Activated B cell treated with CpG ODN at 0.5 μM for 24 hours (primary cell): ENCODE data around the gene TBC1D14. TPM values are rescaled to one million over a fixed set of nuclear protein-coding genes. Genes with fewer than 3 reads are reported as not detected.
A peak's percentile ranks its signal among the peaks of the same experiment; 100 is the strongest.

Experiments used
- ATAC-seq: fragments of 200-7000 bp; cut with Tn5 transposase; one replicate; pipeline ENCODE4 v1.10.0; 2021; ENCODE audit warnings: low read depth, mild to moderate bottlenecking, moderate library complexity
- CTCF ChIA-PET: fragments of 350-600 bp; sonication (Branson Sonifier 250); formaldehyde crosslinking; loops from one replicate; lab custom pipeline; 2021; ENCODE audit warnings: antibody characterized with exemption; lab: Charles Lee
- POLR2A ChIA-PET: fragments of 350-600 bp; sonication (Branson Sonifier 250); formaldehyde crosslinking; loops from one replicate; lab custom pipeline; 2021; ENCODE audit warnings: antibody characterized with exemption; lab: Charles Lee
- DNase-seq: peaks from one replicate; pipeline ENCODE4 v3.0.0; 2022
- H3K27ac Mint-ChIP-seq: one replicate; pipeline ENCODE4 v1.8.0; 2020; ENCODE audit warnings: mixed read lengths
- H3K27me3 Mint-ChIP-seq: one replicate; pipeline ENCODE4 v1.8.0; 2021; ENCODE audit warnings: mixed read lengths
- H3K36me3 Mint-ChIP-seq: one replicate; pipeline ENCODE4 v1.8.0; 2021; ENCODE audit warnings: low read depth, mixed read lengths
- H3K4me1 Mint-ChIP-seq: one replicate; pipeline ENCODE4 v1.8.0; 2021; ENCODE audit warnings: mixed read lengths
- H3K4me3 Mint-ChIP-seq: one replicate; pipeline ENCODE4 v1.8.0; 2020; ENCODE audit warnings: mild to moderate bottlenecking, mixed read lengths
- H3K9me3 Mint-ChIP-seq: one replicate; pipeline ENCODE4 v1.8.0; 2020; ENCODE audit warnings: mixed read lengths
- CTCF ChIP-seq: fragments of 200-600 bp; IDR thresholded peaks from one replicate; pipeline ENCODE4 v1.8.0; 2022; ENCODE audit warnings: antibody characterized with exemption, mild to moderate bottlenecking
- intact Hi-C: fragments of 100-400 bp; cut with micrococcal nuclease; formaldehyde crosslinking; loops from one replicate; pipeline ENCODE4 v1.15.1; 2024
- total RNA-seq: library from RNA; stranded (reverse); gene quantifications from 2 replicates; pipeline ENCODE4 v1.2.3, GENCODE V29; 2022

Gene TBC1D14
- total RNA-seq, 1 donor from 2014 or later, result 35.1 TPM

GRCh38 chr4:7009564-7009963 is 99.9 kb downstream of the TBC1D14 start:
- Mint-ChIP-seq H3K9me3 (no peaks in the 10 kb centered on the region), H3K4me1 (peaks cover 16% of the 10 kb centered on the region), H3K27ac (no peak overlapping the region), H3K27me3 (no peaks in the 10 kb centered on the region), H3K36me3 (peaks cover 69% of the 10 kb centered on the region), H3K4me3 (no peak overlapping the region)
- no peak for DNase-seq
- CTCF ChIA-PET, result no interaction called here
- no peak for ATAC-seq
- intact Hi-C loops, result no loop called here
- POLR2A ChIA-PET, result interaction anchor here (1.5 kb wide), 1 partner anchor 33 kb away, joined by 5 read pairs; the partner anchor contains the start of gene TADA2B
- no peak for TF ChIP-seq CTCF

- POLR2A ChIA-PET, result interaction anchor here (1.6 to 2.2 kb wide), 3 partner anchors 26 to 104 kb away, joined by 8 to 13 read pairs (median 12); partner anchors contain the start of gene GRPEL1
- CTCF ChIA-PET, result interaction anchor here (1.3 to 2.1 kb wide), 2 partner anchors 39 to 58 kb away, joined by 4 to 5 read pairs; no protein-coding TSS in a partner anchor
- peaks cover 20% of the 10 kb centered on the region for H3K4me1 Mint-ChIP-seq
- H3K27me3 Mint-ChIP-seq, result no peaks in the 10 kb centered on the region
- DNase-seq (no peak), ATAC-seq (peak; percentile 60)
- TF ChIP-seq CTCF, result no peak
- intact Hi-C loops, result loop anchor here (1.0 kb wide), 1 partner anchor 26 kb away; no protein-coding TSS in a partner anchor
- no peak overlapping the region for H3K4me3 Mint-ChIP-seq
- H3K27ac Mint-ChIP-seq, result peak overlapping the region; percentile 67
- no peaks in the 10 kb centered on the region for H3K9me3 Mint-ChIP-seq
- peaks cover 71% of the 10 kb centered on the region for H3K36me3 Mint-ChIP-seq
Observed at GRCh38 chr4:7013175-7013574, 103.5 kb downstream of the TBC1D14 start.

GRCh38 chr4:7014815-7015214 is 105.2 kb downstream of the TBC1D14 start:
- Mint-ChIP-seq H3K27me3 (no peaks in the 10 kb centered on the region), H3K36me3 (peaks cover 64% of the 10 kb centered on the region), H3K27ac (no peak overlapping the region), H3K9me3 (no peaks in the 10 kb centered on the region), H3K4me1 (peaks cover 20% of the 10 kb centered on the region), H3K4me3 (no peak overlapping the region)
- no peak for TF ChIP-seq CTCF
- CTCF ChIA-PET, result no interaction called here
- intact Hi-C loops, result loop anchor here (1.0 kb wide), 3 partner anchors 28 to 53 kb away; partner anchors contain the start of genes GRPEL1 and TADA2B
- ATAC-seq (no peak), DNase-seq (no peak)
- POLR2A ChIA-PET, result no interaction called here

GRCh38 chr4:7015383-7016035 is 105.9 kb downstream of the TBC1D14 start:
- Mint-ChIP-seq H3K27ac (no peak overlapping the region), H3K4me1 (peaks cover 20% of the 10 kb centered on the region), H3K4me3 (no peak overlapping the region), H3K9me3 (no peaks in the 10 kb centered on the region), H3K27me3 (no peaks in the 10 kb centered on the region), H3K36me3 (peaks cover 62% of the 10 kb centered on the region)
- intact Hi-C loops, result no loop called here
- ChIA-PET CTCF (no interaction called here), POLR2A (no interaction called here)
- TF ChIP-seq CTCF, result no peak
- DNase-seq, result no peak
- no peak for ATAC-seq

- Mint-ChIP-seq H3K36me3 (peaks cover 62% of the 10 kb centered on the region), H3K27me3 (no peaks in the 10 kb centered on the region), H3K4me3 (no peak overlapping the region), H3K27ac (no peak overlapping the region), H3K9me3 (no peaks in the 10 kb centered on the region), H3K4me1 (peaks cover 20% of the 10 kb centered on the region)
- intact Hi-C loops, result no loop called here
- TF ChIP-seq CTCF, result no peak
- ATAC-seq (no peak), DNase-seq (no peak)
- POLR2A ChIA-PET, result no interaction called here
- CTCF ChIA-PET, result no interaction called here
Observed at GRCh38 chr4:7016086-7016485, 106.5 kb downstream of the TBC1D14 start.
